Measurements from ENCODE around the gene PASK.

Gene PASK

DNA sequence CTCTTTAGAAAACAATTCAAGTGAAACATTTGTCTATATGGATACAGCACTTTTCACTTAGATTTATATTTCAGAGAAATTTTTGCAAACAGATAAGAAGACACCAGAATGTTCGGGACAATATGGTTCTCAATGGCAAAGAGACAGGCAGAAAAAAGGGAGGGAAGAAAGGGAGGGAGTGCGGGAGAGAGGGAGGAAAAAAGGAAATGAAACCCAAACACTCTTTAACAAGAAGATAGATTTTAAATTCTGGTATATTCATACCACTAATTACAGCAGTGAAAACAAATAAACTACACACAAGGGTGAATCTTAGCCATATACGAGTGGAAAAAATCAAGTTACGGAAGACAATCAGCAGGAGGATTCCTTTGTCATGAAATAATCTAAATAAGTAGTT lies 3.0 kb downstream of the PASK start:
- DNase-seq (ENCODE audit: low read depth), result no peak

DNA sequence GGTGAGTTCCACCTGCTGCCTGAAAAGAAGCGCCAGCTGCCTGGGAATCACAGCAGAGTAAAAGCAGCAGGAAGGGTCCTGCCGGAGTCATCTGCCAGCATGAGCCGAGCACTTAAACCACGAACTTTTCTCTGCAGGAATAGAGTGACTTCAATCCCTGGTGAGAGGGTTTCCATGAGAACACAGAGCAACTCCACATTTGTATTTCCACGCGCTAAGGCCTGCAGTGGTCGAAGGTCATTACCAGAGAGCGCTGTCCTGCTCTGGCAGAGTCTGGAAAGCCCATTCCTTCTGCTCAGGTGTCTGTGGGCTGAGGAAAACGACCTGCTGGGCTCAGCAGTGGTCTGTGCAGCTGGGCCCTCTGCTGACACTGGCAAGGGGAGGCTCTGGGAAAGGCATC lies 6.7 kb downstream of the PASK start:
- DNase-seq (ENCODE audit: low read depth), result no peak

DNA sequence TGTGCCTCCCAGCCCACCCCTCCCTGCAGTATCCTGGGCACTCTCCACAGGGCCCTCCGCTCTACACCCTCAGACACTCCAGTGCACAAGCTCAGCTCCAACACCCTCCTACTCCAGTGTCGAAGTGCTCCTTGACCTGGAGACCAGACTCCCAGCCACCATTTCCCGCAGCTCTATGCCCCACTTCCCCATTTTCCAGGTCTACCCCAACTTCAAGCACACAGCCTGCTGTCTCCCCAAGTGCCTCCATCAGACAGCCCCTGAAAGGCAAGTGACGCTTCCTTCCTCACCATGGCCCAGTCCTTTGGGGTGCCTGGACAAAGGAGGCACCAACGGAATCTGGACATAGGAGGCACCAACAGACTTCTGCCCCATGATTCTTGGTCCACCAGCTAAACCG lies 7.2 kb downstream of the PASK start:
- DNase-seq (ENCODE audit: low read depth), result no peak

DNA sequence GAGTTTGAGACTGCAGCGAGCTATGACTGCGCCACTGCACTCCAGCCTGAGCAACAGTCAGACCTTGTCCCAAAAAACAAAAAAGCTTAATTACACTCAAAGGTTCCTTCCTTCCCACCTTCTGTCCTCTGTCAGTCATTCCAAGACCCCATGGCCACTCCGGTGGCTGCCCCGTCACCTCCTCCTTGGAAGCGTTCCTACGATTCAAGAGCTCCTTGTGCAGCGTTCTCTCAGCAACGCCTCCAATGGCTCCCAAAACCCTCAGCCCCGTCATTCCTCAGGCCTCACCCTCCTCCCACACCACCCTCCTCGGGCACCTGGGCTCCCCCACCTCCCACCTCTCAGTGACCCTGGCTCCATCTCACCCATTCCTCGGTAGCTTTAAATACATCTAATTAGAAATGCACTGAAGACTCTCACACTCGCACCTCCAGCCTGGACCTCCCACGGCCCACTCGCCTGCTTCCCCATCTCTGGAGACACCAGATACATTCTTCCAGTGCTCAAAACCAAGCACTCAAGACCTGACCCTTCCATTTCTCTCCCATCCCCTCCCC lies 8.0 kb downstream of the PASK start:
- no peak for DNase-seq (ENCODE audit: low read depth)

DNA sequence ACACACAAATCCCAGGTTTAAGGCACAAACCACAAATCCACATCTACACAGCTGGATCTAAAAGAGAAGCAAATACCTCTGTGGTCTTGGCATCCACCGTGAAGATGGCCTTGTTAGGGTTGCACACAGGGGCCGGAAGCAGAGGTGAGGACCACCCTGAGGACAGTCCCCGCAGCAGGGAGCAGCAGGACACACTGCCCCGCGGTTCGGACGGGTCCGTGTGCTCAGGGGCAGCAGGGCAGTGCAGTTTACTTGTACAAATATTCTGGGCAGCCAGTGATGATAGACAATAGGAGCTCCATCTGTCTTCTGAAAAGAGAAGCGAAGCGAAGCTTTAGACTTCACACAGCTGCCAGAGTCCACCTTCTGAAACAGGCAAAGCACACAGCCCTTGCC lies 8.8 kb downstream of the PASK start:
- DNase-seq (ENCODE audit: low read depth), result no peak

DNA sequence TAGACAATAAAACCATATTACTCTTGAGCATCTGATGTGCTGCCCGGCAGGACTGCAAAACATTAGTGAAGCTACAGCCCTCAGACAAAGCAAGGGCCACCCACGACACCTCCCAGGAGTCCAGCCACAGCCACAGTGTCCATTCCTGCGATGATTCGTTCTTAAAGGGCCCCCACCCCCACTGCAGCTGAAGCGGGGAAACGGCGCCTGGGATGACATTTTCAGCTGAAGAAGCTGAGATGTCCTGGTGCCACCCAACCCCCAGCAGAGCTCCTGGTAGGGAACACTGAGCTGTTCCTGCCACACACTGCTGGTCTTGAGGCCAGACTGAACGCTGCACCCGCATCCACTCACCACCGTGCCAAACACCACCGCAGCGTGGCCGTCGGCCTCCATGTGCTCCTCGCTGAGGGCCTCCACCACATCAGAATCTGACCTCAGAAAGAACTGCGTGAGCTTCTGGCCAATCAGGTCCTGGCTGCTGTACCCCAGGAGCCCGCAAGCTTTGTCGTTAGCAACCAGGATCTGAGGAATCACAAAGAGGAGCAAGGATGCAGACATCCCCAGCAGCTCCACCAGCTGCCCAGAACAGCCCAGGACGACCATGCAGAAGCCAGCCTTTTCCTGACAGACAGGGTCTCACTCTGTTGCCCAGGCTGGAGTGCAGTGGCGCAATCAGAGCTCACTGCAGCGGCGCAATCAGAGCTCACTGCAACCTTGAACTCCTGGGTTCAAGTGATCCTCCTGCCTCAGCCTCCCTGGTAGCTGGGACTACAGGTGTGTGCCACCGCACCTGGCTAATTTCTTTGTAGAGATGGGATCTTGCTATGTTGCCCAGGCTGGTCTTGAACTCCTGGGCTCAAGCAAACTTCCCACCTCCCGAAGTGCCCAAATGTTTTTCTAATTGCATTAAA lies 9.5 kb downstream of the PASK start:
- no peak for DNase-seq (ENCODE audit: low read depth)

DNA sequence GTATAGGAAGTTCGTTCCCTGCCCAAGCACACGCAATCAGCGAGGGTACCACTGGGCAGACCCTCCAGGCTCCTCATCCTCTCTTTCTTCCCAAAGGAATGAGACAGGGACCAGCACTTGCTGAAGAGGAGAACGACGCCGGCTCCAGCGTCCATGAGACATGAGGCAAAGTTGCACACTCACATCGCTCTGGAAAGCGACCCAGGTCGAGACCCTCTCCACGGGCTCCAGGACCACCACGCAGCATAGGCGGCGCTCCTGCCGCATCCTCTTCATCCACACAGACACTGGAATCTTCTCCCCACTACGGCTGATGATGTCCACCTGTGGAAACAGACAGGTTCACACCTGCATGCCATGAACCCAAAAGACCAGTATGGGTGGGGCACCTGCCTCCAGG lies 10.8 kb downstream of the PASK start:
- DNase-seq (ENCODE audit: low read depth), result no peak

DNA sequence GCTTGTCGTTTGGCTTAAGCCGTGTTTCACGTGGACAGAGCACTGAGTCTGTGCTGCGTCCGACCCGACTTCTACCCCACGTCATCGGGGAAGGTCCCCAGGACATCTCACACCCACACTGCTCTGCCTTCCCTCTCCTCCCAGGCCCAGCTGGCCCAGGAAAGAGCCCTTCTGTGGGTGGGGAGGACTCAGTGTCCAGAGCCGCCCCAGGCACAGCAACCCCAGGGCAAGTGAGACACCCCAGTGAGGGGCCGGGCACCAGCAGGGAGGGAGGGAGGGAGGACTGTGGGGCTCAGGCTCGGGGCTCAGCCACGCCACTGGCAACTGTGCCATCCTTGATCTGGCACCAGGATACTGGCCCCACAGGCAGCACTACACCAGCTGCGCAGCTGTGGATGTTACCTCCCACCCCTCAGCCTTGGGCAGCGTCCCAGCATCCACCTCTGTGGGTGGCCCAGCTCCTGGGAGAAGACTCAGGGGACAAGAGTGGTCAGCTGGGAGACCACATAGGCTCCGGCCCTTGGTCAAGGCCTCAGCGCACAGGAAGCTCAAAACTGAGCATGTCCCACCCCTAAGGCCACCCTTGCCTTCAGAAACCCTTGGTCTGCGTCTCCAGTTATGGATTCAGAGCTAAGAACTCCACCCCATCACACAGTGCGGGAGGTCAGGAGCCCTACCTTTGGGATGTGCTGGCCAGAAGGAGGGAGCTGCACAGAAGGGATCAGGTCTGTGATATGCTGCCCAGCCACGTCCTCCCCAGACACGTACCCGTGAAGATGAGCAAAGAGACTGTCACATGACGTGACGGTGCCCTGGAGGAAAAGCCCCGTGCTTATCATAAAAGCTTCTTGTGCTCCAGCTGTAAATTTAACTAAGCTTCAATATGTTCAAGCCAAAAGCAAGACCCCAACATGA lies 11.7 kb downstream of the PASK start:
- no peak for DNase-seq (ENCODE audit: low read depth)

DNA sequence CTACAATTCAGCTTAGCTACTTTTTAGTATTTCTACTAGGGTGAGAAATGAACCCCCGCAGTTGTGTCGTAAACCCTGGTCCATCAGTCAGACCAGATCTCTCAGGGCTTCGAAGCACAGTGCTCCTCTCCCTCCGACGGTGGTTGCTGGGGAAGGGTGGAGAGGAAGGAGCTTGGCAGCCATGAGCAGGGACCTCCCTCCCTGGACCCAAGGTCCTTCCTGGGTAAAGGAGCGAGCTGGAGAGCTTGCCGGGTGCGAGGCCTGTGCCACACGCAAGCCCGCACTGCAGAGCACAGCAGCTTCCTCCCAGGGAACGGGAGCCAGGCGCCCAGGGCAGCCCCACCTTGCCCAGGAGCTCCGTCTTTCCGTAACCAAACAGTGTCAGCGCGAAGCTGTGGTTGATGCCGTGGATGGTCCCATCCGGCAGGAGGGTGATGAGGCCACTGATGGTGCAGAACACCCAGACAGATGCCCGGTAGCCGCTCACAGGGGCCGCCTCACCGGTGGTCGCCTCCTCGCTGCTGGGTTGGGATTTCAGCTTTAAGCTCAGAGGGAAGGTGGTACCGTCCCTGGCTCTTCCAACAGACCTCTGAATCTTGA lies 12.5 kb downstream of the PASK start:
- no peak for DNase-seq (ENCODE audit: low read depth)

DNA sequence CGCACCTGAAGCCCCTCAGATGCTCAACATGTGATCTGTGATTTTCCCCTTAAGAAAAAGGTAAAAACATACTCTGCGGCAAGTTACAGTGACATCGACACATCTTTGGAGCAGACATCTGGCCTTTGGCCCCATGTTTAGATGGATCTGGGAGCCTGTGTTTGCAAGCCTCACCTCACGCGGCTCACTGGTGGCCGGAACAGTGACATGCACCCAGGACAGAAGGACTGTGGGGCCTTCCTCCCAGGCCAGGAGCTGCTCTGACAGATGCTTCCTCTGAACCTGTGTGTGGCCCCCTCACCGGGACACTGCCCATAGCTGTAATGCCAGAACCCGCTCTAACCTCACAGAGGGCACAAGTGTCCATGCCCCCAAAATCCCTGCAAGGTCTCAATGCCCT lies 13.1 kb downstream of the PASK start:
- DNase-seq (ENCODE audit: low read depth), result no peak

DNA sequence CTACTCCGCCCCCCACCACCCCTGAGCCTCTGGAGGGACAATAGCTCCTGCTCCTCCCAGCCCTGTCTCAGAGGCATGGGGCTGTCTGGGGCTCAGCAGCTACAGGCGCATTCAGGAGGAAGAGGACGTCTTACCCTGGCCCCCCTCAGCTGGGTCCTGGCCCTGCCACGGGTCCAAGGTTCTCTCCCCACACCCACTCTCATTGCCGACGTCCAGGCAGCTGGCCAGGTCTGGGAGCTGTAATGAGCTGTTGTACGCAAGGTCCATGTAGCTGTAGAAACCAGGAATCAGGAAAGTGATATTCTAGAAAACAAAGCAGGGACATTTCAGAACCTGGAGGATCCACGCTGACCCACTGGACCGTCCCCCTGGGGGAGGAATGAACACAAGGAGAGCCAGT lies 13.5 kb downstream of the PASK start:
- no peak for DNase-seq (ENCODE audit: low read depth)

DNA sequence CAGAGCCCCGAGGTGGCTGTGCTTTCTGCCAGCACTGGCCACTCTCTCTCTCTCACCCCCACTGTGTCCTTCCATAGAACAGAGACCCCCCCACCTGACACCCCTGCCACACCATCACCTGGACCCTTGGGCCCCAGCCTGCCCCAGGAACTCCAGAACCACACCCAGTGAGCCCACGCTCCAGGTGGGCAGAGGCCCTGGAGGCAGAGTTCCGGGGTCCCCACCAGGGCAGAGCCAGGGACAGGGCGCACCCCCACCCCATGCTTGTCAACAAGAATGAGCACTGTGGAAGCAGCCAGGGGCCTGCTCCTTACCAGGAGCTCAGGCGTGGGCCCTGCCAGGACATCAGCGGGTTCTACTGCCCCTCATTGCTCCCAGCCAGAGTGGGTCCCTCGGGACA lies 14.6 kb downstream of the PASK start:
- DNase-seq (ENCODE audit: low read depth), result no peak

DNA sequence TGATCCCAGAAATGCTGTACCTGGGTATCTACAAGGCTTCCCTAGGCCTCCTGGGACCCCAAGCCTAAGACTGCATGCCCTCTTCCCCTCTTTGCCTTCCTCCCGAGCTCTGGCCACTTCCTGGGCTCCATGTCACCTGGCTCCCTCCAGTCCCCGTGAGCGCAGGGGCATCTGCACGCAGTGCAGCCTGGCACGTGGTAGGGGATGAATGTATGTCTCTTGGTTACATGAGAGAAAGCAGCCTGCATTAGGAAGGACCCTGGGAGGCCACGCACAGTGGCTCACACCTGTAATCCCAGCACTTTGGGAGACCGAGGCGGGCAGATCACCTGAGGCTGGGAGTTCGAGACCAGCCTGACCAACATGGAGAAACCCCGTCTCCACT lies 15.8 kb downstream of the PASK start:
- no peak for DNase-seq (ENCODE audit: low read depth)

DNA sequence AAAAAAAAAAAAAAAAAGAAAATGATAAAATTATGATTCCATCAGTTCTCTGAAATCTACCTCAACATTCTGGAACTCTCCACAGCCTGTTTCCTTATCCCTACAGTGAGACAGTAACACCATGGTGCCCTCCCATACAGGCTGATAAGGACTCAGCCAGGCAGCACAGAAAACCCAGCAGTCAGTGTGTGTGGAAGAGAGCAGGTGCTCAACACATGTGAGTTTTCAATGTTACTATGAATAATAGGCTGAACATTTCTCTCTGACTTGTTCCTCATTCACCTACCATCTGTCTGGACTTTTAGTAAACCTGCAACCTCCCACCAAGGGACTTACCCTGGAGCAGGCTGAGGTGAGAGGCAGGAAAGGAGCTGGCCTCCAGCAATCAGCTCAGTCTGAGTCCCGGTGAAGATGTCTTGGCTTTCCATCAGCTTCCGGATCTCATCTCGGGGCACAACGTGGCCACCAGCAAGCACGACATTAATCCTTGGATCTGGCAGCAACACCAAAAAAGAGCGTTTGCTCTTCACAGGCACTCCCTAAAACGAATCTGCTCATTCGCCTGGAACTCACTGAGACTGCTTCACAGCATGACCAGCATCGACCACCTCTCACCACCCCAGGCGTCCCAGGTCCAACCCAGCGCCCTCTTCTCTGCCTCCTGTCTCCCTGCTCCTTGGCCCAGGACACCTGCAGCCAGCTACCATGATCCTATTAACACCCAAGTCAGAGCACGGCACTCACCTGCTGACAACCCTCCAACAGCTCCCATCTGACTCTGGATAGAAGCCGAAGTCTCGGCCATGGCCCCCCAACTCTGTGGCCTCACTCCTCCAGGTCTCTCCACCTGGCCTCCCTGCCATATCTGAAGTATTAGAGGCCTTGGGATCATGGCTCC lies 16.5 kb downstream of the PASK start:
- DNase-seq (ENCODE audit: low read depth), result no peak

DNA sequence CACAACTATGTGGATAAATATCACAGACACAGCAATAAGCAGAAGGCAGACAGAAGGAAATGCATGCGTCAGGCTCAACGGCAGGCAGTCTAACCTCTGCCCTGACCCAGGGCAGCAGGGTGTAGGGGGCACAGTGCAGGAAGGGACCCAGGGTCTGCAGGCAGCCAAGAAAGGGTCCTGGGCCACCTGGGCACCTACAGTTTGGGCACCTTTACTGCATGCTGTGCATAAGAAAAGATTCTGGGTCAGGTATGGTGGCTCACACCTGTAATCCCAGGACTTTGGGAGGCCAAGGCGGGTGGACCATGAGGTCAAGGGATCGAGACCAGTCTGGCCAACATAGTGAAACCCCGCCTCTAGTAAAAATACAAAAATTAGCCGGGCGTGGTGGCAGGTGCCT lies 17.7 kb downstream of the PASK start:
- DNase-seq (ENCODE audit: low read depth), result no peak

DNA sequence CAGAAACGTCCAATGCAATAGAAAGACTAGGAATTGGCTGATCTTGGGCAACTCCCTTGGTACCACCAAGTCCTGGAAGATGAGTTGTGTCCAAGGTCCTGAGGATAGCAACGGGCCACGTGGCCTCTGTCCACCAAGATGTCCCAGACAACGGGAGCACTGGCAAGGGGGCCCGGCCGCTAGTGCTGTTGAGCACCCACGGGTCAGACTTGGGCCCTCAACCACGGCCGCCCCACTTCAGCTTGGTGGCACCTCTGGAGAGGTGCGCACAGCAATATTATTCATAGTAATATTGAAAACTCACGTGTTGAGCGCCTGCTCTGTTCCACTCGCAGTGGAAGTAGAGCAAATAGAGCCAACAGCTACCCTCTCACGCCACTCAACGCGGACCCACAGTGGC lies 19.0 kb downstream of the PASK start:
- no peak for DNase-seq (ENCODE audit: low read depth)

DNA sequence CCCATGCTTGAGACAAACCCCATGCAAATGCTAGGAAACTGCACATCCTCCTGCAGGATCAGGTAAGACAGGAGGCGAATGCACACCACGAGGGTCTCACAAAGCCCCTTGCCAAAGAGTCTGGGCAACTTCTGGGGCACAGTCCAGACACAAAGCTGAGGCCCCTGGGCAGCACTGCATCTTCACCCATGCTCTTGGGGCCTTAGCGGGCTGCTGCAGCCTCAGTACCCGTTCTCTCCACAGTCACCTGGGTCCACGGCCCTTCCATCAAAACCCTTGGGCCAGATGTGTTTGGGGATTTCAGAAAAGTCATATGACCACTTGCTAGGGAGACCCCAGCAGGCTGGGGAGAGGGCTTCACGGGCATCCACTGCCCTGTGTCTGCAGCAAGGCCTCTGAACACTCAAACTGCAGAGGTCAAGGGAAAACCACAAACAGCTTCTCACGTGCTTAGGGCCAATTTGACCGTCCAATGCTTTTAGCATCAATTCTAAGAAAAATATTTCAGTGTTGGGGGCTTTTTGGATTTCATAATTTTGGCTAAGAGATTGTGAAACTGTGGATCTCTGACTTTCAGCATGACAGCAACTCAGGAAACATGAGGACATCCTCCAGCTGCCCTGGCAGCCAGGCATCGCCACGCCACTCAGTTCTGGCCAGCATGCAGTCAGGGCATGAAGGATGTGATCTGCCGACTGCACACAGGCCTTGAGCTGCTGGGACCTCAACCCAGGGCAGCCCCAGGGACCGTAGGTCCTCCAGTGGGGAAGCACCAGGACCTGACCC lies 20.0 kb downstream of the PASK start:
- no peak for DNase-seq (ENCODE audit: low read depth)

DNA sequence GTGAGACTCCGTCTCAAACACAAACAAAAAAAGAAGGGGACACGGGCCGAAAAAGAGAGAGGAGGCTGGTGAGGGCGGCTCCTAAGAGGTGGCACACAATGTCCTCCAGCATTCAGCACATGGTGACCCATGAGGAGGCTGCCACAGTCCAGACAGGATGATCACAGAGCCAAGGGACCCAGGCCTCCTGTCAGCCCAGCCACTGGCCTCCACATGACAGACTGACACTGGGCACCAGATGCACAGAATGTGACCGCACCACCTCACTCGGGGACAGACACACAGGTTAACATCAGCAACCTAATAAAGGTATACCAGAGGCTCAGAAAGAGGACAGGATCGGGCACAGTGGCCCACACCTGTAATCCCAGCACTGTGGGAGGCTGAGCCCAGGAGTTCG lies 21.0 kb downstream of the PASK start:
- no peak for DNase-seq (ENCODE audit: low read depth)

DNA sequence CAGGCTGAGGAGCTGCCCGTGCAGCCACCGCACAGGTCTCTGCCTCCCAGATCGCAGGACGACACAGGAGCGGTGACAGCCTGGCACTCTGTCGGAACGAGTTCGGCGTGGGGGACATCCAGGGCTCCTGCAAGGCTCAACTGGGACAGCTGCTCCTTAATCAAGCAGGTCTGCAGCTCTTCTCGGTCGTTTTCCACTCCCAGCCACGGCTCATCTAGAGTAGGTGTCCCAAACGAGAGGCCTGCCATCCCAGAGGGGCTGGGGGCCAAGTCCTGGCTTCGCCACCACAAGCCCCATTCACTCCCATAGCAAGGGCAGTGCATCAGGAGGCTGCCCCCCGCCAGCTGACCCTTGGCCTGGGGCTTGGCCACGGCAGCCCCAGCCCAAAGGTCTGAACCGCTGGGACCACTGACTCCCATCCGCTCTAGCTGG lies 22.5 kb downstream of the PASK start:
- DNase-seq (ENCODE audit: low read depth), result no peak

DNA sequence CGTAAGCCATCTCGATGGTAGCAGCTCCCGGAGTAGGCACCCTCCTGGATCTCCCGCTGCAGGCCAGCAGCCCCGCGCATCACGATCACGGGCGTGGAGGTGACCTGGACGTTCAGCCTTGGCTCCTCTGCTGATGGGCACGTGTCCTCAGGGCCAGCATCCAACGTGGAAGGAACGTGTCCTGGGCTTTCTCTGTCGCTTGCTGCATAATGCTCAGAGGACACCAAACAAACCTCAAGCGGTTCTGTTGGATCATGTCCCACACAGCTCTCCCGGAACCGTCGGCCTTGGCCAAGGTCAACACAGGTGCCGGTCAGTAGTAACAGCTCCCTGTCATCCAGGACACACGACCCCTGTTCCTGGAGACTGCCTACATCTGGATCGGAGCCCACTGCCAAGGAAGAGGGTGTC lies 23.1 kb downstream of the PASK start:
- no peak for DNase-seq (ENCODE audit: low read depth)

DNA sequence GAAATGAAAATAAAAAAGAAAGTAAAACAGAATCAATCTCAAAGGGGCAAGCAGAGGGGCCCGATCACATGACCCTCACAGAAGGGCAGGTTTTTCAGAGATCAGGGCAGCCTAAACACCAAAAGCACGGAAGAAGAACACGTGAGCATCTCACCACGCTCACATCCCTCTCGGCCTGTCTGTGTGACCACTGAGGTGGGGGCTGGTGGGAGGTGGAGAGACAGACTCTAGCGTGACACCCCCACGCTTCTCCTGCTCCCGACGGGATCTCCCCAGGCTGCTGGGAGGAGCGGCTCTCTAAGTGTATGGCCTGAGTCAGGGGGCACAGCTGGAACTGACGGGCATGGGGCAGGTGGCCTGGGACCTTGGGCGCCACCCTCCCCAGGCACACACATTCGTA lies 23.6 kb downstream of the PASK start:
- DNase-seq (ENCODE audit: low read depth), result no peak

All from EH (cell line).